ENCODE results near the gene PLCD4.

DNA sequence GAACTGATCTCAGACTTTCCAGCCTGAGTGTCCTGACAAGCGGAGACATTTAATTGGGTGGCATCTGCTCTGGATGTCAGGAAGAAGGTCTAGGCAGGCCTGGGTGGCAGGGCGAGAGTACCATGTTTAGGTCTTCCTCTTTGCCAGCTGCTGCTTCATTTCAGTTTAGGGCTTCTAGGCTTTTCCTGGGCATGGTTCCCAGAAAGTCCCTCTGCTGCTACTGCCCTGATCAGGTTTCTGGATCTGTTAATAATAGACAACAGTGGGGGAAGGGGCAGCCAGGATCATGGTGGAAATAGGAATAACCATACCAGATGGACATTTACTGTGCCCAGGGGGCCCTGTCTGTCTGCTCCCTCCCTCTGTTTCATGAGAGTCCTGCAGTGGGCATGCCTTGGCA lies 2.3 kb upstream of the PLCD4 start:
- TF ChIP-seq, protein P1, sequence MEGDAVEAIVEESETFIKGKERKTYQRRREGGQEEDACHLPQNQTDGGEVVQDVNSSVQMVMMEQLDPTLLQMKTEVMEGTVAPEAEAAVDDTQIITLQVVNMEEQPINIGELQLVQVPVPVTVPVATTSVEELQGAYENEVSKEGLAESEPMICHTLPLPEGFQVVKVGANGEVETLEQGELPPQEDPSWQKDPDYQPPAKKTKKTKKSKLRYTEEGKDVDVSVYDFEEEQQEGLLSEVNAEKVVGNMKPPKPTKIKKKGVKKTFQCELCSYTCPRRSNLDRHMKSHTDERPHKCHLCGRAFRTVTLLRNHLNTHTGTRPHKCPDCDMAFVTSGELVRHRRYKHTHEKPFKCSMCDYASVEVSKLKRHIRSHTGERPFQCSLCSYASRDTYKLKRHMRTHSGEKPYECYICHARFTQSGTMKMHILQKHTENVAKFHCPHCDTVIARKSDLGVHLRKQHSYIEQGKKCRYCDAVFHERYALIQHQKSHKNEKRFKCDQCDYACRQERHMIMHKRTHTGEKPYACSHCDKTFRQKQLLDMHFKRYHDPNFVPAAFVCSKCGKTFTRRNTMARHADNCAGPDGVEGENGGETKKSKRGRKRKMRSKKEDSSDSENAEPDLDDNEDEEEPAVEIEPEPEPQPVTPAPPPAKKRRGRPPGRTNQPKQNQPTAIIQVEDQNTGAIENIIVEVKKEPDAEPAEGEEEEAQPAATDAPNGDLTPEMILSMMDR (IDR thresholded peaks at IDR 0.05): no peak
- TF ChIP-seq POLR2A (IDR thresholded peaks at IDR 0.05): no peak
